SIG-M5 treated with dmso at 0.1 percent for 504 hours (cell line): ENCODE results near the gene NRK.
"Not testable (repeated sequence)": the region's sequence is repeated elsewhere in the genome, so short reads cannot be mapped to it uniquely, and the experiment has no call there.

Experiments used
- DNase-seq: peaks from one replicate; lab custom pipeline; 2025; ENCODE audit not compliant: unreplicated experiment; lab: John Stamatoyannopoulos, UW

Gene NRK, protein sequence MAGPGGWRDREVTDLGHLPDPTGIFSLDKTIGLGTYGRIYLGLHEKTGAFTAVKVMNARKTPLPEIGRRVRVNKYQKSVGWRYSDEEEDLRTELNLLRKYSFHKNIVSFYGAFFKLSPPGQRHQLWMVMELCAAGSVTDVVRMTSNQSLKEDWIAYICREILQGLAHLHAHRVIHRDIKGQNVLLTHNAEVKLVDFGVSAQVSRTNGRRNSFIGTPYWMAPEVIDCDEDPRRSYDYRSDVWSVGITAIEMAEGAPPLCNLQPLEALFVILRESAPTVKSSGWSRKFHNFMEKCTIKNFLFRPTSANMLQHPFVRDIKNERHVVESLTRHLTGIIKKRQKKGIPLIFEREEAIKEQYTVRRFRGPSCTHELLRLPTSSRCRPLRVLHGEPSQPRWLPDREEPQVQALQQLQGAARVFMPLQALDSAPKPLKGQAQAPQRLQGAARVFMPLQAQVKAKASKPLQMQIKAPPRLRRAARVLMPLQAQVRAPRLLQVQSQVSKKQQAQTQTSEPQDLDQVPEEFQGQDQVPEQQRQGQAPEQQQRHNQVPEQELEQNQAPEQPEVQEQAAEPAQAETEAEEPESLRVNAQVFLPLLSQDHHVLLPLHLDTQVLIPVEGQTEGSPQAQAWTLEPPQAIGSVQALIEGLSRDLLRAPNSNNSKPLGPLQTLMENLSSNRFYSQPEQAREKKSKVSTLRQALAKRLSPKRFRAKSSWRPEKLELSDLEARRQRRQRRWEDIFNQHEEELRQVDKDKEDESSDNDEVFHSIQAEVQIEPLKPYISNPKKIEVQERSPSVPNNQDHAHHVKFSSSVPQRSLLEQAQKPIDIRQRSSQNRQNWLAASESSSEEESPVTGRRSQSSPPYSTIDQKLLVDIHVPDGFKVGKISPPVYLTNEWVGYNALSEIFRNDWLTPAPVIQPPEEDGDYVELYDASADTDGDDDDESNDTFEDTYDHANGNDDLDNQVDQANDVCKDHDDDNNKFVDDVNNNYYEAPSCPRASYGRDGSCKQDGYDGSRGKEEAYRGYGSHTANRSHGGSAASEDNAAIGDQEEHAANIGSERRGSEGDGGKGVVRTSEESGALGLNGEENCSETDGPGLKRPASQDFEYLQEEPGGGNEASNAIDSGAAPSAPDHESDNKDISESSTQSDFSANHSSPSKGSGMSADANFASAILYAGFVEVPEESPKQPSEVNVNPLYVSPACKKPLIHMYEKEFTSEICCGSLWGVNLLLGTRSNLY (N-terminal part only)

DNA sequence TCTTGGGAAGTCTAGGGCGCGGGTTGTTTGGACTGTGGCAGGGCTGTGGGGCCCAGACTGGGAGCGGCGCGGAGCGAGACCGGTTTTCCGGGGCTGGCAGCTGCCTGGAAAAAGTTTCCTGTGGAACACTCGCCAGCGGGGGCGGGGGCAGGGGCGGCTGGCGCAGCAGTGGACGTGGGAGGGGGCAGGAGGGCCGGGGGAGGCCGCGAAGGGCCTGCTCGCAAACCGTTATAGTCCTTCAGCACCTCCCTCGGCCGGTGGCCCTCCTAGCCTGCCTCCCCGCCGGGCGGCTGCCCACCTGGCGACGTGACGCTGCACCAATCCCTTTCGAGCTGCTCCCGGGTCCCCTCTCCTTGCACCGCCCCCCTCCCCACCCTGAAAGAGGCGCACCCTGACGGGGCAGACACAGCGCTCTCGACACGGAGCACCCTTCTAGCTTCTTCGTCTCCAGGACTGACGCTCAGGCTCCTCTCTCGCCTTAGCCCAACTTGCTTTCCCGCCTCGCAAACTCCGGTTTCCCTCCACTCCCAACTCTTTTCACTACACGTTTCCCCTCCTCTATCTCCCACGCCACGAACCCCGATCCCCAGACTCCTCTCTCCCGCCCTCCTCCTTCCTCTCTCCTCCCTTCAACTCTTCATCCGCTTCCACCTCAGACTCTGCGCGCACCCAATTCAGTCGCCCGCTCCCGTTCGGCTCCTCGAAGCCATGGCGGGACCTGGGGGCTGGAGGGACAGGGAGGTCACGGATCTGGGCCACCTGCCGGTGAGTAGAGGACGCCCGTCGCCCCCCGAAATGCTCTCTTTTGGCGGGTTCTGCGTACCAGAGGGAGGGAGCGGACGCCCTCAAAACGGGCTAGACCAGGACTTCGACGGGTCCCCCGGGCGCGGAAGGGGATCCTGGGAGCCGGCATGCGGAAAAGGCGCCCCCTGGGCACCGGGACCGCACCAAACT lies at the start of gene NRK:
Gene NRK (plus strand): TSS at position 402 of the 954 bp plus-strand sequence. CDS start 307 bp downstream, at position 709.
- no peak for DNase-seq

DNA sequence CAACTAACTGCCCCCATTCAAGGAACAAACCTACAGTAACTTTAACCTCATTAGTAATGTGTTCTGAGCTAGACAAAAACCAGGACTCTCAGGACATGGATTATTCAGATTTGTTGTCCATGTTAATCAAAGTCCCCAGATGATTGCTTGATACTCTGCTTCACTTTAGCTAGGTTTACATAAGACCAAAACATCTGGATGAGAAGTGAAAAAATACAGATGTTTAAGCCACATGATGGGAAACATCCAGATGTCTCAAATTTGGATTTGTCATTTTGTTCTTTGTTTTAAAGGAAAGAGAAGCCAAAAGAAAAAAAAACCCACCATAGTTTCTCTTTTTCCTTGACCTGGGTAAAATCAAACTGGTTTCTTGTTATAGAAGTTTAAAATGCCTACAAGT lies 48.5 kb upstream of the NRK start:
- DNase-seq = no peak

DNA sequence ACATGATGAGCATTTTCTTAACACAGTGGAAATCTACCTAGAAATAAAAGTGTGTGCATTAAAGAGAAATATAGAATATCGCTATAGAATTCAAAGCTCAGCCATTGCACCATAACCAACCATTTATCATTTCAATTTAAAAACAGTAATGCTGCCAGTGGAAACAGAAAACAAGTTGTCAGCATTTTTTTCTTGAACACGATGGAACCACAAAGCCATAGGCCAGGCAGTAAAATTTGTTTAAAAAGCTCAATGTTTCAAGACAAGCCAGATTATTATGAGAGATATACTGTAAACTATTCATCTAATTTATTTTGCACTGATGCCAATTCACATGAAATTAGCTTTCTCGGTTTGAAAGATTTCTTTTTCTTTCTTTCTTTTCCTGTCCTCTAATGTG lies 46.7 kb upstream of the NRK start:
- no peak for DNase-seq

DNA sequence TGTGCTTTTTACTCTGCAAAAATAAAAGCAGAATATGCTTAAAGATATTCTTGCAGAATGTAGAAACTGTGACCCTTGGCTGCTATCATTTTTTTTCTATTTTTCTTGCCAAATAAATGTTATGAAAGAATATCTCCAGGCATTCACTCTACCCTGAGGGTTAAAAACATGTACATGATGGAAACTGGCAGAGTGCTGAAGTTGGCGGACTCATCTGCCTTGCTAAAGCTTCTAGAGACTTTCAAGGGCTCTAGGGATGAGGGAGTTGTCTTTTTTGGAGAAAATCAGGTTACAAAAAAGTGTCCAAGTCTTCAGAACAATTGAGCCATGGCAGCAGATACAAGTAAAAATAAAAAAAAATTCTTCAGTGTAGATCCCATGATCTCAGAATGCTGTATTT lies 40.5 kb upstream of the NRK start:
- DNase-seq = no peak

DNA sequence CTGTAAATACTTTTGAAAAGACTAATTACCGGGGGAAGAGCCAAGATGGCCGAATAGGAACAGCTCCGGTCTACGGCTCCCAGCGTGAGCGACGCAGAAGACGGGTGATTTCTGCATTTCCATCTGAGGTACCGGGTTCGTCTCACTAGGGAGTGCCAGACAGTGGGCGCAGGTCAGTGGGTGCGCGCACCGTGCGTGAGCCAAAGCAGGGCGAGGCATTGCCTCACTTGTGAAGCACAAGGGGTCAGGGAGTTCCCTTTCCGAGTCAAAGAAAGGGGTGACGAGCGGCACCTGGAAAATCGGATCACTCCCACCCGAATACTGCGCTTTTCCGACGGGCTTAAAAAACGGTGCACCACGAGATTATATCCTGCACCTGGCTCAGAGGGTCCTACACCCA lies 25.5 kb upstream of the NRK start:
- not testable (repeated sequence) for DNase-seq

DNA sequence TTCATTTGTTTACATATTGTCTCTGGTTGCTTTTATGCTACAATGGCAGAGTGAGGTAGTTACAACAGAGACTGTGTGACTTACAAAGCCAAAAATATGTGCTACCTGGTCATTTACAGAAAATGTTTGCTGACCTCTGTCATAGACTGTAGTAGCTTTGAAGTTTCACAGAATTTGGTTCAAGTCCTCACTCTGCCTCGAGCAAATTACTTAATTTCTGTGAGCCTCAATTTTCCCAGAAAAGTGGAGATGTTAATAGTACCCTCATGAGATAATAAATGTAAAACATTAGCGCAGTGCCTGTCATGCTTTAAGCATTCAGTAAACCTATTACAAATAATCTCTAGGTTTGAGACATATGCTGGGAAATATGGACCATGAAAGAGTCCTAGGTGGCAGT lies 18.4 kb upstream of the NRK start:
- no peak for DNase-seq

DNA sequence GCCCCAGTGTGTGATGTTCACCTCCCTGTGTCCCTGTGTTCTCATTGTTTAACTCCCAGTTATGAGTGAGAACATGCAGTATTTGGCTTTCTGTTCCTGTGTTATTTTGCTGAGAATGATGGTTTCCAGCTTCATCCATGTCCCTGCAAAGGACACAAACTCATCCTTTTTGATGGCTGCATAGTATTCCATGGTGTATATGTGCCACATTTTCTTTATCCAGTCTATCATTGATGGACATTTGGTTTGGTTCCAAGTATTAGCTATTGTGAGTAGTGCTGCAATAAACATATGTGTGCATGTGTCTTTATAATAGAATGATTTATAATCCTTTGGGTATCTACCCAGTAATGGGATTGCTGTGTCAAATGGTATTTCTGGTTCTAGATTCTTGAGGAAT lies 16.7 kb upstream of the NRK start:
- not testable (repeated sequence) for DNase-seq

DNA sequence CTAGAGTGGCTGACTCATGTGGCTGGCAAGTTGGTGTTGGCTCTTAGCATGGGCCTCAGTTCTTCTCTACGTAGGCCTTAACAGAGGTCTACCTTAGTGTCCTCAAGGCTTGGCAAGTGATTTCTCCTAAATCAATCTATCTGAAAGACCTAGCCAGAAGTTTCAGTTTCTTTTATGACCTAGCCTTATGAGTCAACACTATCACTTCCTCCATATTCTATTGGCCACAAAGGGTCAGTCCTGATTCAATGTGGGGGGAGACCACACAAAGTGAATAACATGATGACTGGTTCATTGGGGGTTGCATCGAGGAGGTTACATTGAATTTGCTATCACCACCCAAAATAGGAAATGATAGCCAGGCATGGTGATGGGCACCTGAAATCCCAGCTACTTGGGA lies 5.8 kb upstream of the NRK start:
- DNase-seq = no peak

DNA sequence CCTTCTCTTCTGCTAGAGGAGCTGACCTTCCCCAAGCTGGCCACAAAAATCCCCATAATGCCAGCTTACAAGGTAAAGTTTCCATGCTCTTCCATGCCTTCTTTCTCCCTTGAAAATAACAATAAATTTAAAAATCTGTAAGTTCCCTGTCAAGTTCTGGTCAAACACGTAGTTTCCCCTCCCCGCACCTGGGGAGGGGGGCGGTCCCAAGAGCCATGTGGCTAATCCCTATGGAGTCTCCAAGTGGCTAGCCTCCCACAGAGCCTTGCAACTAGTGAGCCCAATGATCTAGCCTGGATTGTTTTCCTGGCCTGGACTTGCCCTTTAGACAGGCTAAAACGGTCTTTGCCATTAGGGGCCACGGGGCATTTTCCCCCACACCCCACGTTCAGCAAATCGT lies 2.1 kb upstream of the NRK start:
- no peak for DNase-seq

DNA sequence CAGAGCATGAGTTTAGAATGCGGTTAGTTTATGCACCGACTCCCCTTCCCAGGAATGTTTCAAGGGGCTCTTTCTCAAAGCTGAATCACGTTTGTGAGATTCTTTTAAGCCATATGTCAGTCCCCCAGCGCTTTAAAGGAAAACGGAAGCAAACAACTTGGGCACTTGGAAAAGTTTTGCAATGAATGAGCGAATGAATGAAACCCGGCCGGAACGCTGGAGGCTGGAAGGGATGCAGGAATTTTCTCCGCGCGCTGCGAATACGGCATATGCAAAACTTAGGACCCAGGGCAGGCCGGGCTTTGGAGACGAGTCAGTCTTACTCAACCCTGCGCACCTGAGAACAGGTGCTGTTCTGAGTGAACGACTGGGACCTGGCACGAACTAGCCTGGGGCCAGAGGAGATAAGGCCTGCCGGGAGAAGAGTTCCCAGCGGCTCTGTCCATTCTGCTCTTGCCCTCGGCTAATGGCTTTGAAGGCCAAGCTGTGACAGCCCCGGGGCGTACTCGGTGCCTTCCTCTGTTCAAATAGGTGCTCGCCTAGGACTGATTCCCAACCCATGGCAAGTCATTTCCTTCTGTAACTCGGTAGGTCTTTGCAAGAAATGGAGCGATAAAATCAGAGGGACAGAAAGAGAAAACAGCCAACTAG lies 743 bp upstream of the NRK start:
- DNase-seq = no peak

DNA sequence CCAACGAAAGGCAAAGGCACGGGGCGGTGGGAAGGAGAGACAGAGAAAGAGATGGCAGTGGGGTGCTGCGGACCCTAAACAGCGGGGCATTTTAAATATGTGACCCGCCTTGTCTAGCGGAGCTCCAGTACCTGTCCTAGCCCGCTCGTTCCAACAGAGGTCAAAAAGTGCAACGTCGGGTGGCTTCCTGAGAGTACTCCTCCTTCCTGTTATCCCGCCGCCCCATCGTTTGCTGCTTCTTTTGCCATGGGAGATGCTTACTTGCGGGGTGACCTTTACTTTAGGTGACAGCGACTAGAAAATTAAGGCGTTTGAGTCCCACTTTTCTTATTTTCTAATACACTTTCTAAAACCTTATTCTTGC lies 735 bp downstream of the NRK start:
- DNase-seq = no peak

DNA sequence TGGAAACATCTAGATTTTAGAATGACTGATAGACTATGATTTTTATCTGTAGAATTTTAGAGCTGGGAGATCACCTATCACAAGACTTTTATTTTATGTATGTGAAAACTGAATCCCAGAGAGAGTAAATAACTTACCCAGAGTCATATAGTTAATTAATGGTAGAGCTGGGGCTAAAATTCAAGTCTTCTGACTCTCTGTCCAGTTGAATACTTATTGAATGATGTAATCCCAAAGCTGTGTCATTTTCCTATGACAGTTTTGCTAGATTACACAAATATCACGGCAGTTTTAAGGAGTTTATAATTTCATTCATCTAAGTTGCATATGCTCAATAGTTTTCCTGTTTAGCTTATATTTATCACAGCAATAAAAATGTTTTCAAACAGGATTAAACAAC lies 6.7 kb downstream of the NRK start:
- no peak for DNase-seq

DNA sequence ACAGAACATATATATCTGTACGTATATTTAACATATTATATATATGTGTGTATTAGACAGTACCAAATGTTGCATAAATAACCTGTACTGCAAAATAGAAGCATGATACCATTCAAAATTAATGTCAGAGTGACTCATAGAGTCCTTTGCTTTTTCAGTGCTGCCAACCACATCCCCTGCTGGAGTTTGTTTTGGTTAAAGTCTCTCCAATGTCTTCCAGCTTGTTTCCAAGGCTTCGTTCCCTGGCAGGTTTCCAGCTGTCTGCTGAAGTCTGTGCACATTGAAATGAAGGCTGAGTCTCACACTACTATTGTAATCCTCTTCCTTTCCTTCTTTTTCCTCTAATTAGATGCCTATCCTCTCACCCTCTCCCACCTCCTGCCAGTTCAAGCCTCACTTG lies 14.9 kb downstream of the NRK start:
- DNase-seq = no peak

DNA sequence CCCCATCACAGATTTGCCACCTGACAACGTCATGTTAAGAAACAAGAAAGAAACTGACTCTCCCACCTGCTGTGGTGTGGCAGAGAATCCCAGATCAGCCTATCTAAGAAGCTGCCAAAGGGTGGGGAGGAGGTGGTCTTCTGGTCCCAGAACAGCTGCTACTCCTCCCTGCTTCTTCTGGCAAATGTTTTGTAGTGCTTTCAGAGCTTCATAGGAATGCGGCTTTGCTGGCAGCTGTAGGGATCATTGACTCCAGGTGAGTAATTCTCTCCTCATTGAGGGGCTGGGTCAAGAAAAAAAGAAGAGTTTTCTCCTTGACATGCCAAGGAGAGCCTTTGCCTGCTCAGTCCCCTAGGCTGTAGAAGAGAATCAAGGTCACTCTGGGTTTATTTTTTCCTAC lies 23.3 kb downstream of the NRK start:
- DNase-seq = no peak

DNA sequence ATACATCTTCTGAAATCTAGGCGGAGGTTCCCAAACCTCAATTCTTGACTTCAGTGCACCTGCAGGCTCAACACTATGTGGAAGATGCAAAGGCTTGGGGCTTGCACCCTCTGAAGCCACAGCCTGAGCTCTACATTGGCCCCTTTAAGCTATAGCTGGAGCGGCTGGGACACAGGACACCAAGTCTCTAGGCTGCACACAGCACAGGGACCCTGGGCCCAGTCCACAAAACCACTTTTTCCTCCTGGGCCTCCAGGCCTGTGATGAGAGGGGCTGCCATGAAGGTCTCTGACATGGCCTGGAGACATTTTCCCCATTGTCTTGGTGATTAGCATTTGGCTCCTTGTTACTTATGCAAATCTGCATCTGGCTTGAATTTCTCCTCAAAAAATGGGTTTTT lies 27.8 kb downstream of the NRK start:
- not testable (repeated sequence) for DNase-seq

DNA sequence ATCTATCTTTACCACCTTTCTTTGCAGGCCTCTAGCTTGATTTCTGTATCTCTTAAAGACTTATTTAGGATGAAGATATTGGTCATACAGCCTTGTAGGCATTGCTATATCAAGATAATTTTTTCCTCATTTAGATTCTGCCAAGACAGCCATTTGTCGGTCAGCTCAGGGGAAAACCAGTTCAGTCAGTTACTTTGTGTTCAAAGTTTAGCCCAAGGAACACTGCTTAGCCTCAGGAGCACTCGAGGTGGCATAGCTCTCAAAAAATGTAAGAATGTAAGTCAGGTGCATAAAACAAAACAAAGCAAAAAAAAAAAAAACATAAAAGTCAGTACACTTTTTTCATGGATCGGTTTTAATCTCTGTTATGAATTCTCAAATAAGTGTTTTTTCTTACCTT lies 43.4 kb downstream of the NRK start:
- DNase-seq = peak; percentile 41

DNA sequence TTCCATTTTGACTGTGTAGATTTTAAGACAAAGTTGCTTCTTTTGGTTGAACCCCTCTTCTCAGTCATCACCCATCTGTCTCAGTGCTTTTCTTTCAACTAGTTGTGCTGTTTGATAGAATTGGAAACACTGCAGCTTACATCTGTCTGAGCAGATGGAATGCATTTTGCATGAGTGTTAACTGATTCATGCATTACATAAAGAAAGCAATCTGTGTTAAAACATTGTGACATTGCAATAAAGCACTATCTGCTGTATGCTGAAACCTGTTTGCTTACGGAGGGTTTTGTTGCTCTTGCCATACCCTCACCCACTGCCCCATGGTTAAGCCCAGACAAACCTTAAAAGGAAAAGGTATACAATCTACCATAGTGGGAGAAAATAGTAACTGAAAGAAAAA lies 47.4 kb downstream of the NRK start:
- no peak for DNase-seq

DNA sequence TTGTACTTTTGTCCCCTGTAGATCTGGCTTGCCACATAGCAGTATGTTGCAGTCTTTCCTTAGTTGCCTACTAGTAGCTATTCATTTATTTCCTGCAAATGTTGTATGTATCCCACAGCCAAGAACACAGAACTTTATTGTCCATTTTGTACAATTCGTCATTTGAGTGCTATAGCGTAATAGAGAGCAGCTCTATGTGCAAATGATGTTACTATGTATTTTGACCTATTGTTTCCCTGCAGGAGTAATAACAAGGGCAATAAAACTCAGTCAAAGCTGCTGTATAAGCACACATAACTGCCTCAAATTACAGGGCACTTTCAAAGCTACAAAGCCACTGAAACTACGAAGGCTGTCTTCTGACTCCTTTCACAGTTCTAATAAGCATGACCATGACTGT lies 48.1 kb downstream of the NRK start:
- no peak for DNase-seq

DNA sequence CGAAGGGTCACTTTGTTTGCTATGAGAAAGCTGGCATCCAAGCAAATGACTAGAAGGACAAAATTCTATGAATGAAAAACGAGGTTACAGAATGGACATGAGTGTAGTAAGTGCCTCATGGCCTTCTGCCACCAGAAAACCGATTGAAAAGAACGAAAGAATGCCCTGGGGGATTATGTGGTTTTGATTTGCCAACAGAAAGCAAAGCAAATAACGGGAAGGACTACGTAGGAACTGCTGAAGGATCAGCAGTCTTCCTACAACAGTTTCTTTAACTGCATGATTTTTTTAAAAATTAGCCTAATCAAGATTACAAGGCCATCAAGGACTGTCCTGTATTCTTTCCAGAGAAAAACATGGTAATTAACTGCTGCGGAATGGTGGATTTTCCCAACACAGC lies 50.6 kb downstream of the NRK start:
- DNase-seq = no peak

DNA sequence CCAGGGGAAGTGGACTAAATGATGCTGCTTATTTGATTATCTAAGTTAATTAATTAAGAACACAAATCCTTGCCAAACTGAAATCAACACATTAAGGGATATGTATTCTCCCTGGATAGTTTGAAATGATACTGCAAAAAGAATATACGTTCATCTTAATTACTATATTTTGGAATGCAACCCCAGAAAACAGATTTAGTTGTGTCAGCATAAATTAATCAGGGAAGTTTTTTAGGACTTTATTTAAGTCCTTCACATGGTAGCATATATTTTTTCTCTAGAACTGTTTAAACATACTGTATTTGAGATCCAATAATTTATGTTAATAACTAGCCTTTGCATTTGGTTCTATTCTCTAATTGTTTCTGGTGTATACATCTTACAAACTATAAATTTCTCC lies 52.5 kb downstream of the NRK start:
- no peak for DNase-seq
